GM12878 (cell line): ENCODE measurements around the gene RARB. TPM values are rescaled to one million over a fixed set of nuclear protein-coding genes. Genes with fewer than 3 reads are reported as not detected.

Experiments
- ATF3 ChIP-seq: IDR thresholded peaks from 2 replicates; pipeline ENCODE4 v1.6.1; 2011; ENCODE audit warnings: low read depth, mild to moderate bottlenecking, low read length, moderate library complexity, borderline replicate concordance; ENCODE audit errors: extremely low read depth
- RELB ChIP-seq: fragments of 450-650 bp; IDR thresholded peaks from 2 replicates; pipeline ENCODE4 v1.6.1; 2017; ENCODE audit warnings: low read depth, mild to moderate bottlenecking, moderate library complexity
- ZBTB33 ChIP-seq: fragments of 450-650 bp; IDR thresholded peaks from 2 replicates; pipeline ENCODE4 v1.6.1; 2017; ENCODE audit warnings: mild to moderate bottlenecking
- polyA plus RNA-seq, 11 experiments: library from polyadenylated mRNA; depleted of rRNA in 4 of 11; unstranded in 6 of 11; stranded (reverse) in 5 of 11; fragments of >200 nt; fragmentation: Nextera tagmentation in 4 of 11; fragmentation: Illumina TruSeq in 1 of 11; extraction: Ambion mirVana in 4 of 11; extraction: Trizol in 1 of 11; gene quantifications; 1 replicate in 1 of 11; 2 replicates in 10 of 11; pipeline versions ENCODE4 v1.2.1 to v1.2.3, GENCODE V29; 2011 to 2016; ENCODE audit warnings: inconsistent platforms in 2 of 11, missing spikeins in 2 of 11, low read depth in 1 of 11
- total RNA-seq, 4 experiments: library from RNA; depleted of rRNA in 3 of 4; stranded (reverse); fragments of >200 nt in 3 of 4; fragmentation: Illumina TruSeq in 1 of 4; extraction: Trizol in 1 of 4; gene quantifications; 2 replicates each; pipeline versions ENCODE4 v1.2.1 to v1.2.3, GENCODE V29; 2013 to 2021
- TF ChIP-seq, protein P1 (sequence below): IDR thresholded peaks from 2 replicates; pipeline ENCODE4 v1.6.1; 2012; ENCODE audit warnings: low read depth, low read length, improper control_type of control experiment

RARB gene
- total and polyA plus RNA-seq, 10 of the 15 experiments (the other 5 are each of a cell fraction or from before 2014, with no cell fraction given): 0.05 to 0.06 TPM; not detected in 8

DNA sequence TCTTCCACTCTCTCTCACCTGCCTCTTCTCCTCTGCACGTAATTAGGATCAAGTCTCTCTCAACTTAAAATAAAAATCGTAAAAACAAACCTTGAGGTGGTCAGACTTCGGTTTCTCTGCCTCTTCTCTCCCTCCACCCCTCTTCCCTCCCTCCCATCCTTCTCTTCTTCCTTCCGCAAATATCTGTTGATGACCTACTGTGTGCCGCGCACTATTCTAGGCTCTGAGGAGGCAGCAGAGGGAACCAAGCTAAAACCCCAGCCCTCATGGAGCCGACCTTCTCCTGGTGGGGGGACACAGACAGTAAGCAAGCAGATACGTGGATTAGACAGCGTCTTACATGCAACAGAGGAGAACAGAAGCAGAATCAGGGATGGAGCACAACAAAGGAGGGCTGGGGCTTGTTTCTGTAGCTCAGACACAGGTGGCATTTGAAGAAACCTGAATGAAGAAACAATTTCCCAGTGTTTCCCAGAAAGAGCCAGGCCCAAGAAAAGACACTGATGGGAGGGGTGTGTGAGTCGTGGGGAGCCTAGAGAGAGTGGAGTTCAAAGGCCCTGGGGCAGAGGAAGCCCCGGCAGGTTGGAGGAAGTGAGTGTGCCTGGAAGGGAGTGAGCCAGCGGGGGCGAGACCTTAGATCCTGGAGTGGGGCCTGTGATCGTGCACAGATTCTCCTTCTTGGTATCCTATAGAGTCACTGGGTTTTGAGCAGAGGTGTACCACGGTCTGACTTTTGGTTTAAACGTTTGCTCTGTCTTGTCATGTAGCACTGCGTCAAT is 156.1 kb downstream of the RARB start (continued):
- TF ChIP-seq ZBTB33 (no peak), RELB (no peak), ATF3 (no peak)
- TF ChIP-seq, protein P1, sequence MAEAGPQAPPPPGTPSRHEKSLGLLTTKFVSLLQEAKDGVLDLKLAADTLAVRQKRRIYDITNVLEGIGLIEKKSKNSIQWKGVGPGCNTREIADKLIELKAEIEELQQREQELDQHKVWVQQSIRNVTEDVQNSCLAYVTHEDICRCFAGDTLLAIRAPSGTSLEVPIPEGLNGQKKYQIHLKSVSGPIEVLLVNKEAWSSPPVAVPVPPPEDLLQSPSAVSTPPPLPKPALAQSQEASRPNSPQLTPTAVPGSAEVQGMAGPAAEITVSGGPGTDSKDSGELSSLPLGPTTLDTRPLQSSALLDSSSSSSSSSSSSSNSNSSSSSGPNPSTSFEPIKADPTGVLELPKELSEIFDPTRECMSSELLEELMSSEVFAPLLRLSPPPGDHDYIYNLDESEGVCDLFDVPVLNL: no peak
- TF ChIP-seq, all 136 proteins: peak for 0
